B cell (primary cell): ENCODE measurements around the gene CCNB1IP1. TPM values are rescaled to one million over a fixed set of nuclear protein-coding genes. Genes with fewer than 3 reads are reported as not detected.

Source experiments
- ATAC-seq: fragments of 200-7000 bp; cut with Tn5 transposase; one replicate; pipeline ENCODE4 v1.10.0; 2021; ENCODE audit warnings: low read depth, mild to moderate bottlenecking, moderate number of reproducible peaks, moderate library complexity
- CTCF ChIA-PET: fragments of 350-600 bp; sonication (Branson Sonifier 250); formaldehyde crosslinking; loops from one replicate; lab custom pipeline; 2021; ENCODE audit warnings: antibody characterized with exemption, inconsistent platforms; lab: Charles Lee
- POLR2A ChIA-PET: fragments of 350-600 bp; sonication (Branson Sonifier 250); formaldehyde crosslinking; loops from one replicate; lab custom pipeline; 2021; ENCODE audit warnings: antibody characterized with exemption; lab: Charles Lee
- DNase-seq: peaks from one replicate; pipeline ENCODE4 v3.0.0; 2013
- H2AFZ ChIP-seq: 2 replicates; pipeline ENCODE4 v1.6.1; 2012; ENCODE audit warnings: mild to moderate bottlenecking, low read depth, low read length; ENCODE audit not compliant: insufficient read depth, poor library complexity, severe bottlenecking
- H3K27ac ChIP-seq, 2 donors: 1 replicate in 1 of 2; 2 replicates in 1 of 2; pipeline ENCODE4 v1.5.1; 2012 to 2013; ENCODE audit warnings: low read length in 2 of 2, mild to moderate bottlenecking in 2 of 2, moderate library complexity in 1 of 2
- H3K27me3 ChIP-seq, 4 experiments: fragments of 200-600 bp in 1 of 4; sonication (generic) in 1 of 4; replicated peaks in 1 of 4; 1 replicate in 2 of 4; 2 replicates in 2 of 4; pipeline versions ENCODE4 v1.6.1 to v1.7.0; 2013 to 2016; ENCODE audit warnings: low read length in 3 of 4, mild to moderate bottlenecking in 2 of 4, mixed read lengths in 1 of 4, moderate library complexity in 1 of 4; ENCODE audit not compliant: insufficient read depth in 4 of 4, control insufficient read depth in 3 of 4; ENCODE audit errors: control extremely low read depth in 1 of 4
- H3K36me3 ChIP-seq, 2 experiments: replicated peaks in 1 of 2; 1 replicate in 1 of 2; 2 replicates in 1 of 2; pipeline versions ENCODE4 v1.6.1 to v1.7.1; 2013; ENCODE audit warnings: low read length in 1 of 2; ENCODE audit not compliant: insufficient read depth in 2 of 2, control insufficient read depth in 1 of 2; ENCODE audit errors: control extremely low read depth in 1 of 2, extremely low read depth in 1 of 2
- H3K4me1 ChIP-seq, 2 donors: fragments of 200-600 bp in 1 of 2; sonication (generic) in 1 of 2; 1 replicate in 1 of 2; 2 replicates in 1 of 2; pipeline versions ENCODE4 v1.5.1 to v1.6.1; 2013 to 2017; ENCODE audit warnings: low read length in 2 of 2; ENCODE audit not compliant: control insufficient read depth in 2 of 2, insufficient read depth in 2 of 2
- H3K4me2 ChIP-seq: replicated peaks from 2 replicates; pipeline ENCODE3; 2012; ENCODE audit warnings: mild to moderate bottlenecking, low read depth, low read length; ENCODE audit not compliant: poor library complexity, severe bottlenecking
- H3K4me3 ChIP-seq, 5 experiments: fragments of 200-600 bp in 1 of 5; sonication (generic) in 1 of 5; 1 replicate in 3 of 5; 2 replicates in 2 of 5; pipeline versions ENCODE4 v1.5.1 to v1.7.0; 2011 to 2016; ENCODE audit warnings: low read length in 4 of 5, mild to moderate bottlenecking in 4 of 5, low read depth in 2 of 5, control low read depth in 1 of 5, moderate library complexity in 1 of 5; ENCODE audit not compliant: insufficient read depth in 1 of 5; ENCODE audit errors: control extremely low read depth in 1 of 5, extremely low read depth in 1 of 5
- H3K79me2 ChIP-seq: fragments of 200-600 bp; sonication (generic); one replicate; pipeline ENCODE4 v1.6.0; 2016; ENCODE audit warnings: low read length; ENCODE audit not compliant: control insufficient read depth, insufficient read depth
- H3K9ac ChIP-seq: fragments of 200-600 bp; sonication (generic); 2 replicates; pipeline ENCODE4 v1.6.1; 2017; ENCODE audit warnings: mild to moderate bottlenecking, low read length, moderate library complexity
- H3K9me3 ChIP-seq, 3 donors: one replicate each; pipeline versions ENCODE4 v1.6.1 to v1.7.1; 2013; ENCODE audit warnings: low read length in 2 of 3; ENCODE audit not compliant: control insufficient read depth in 2 of 3, insufficient read depth in 1 of 3; ENCODE audit errors: control extremely low read depth in 1 of 3
- H4K20me1 ChIP-seq: 2 replicates; pipeline ENCODE4 v1.6.0; 2012; ENCODE audit warnings: mild to moderate bottlenecking, low read length; ENCODE audit not compliant: insufficient read depth, control insufficient read depth, poor library complexity, severe bottlenecking
- H3K27ac Mint-ChIP-seq: one replicate; pipeline ENCODE4 v1.8.0; 2021; ENCODE audit warnings: mixed read lengths
- H3K27me3 Mint-ChIP-seq: one replicate; pipeline ENCODE4 v1.8.0; 2021; ENCODE audit warnings: mixed read lengths
- H3K4me1 Mint-ChIP-seq: one replicate; pipeline ENCODE4 v1.8.0; 2021; ENCODE audit warnings: mixed read lengths
- H3K4me3 Mint-ChIP-seq: one replicate; pipeline ENCODE4 v1.8.0; 2021; ENCODE audit warnings: mixed read lengths
- H3K9me3 Mint-ChIP-seq: one replicate; pipeline ENCODE4 v1.8.0; 2022; ENCODE audit warnings: mixed read lengths; ENCODE audit not compliant: insufficient read depth
- CTCF ChIP-seq: fragments of 200-600 bp; IDR thresholded peaks from one replicate; pipeline ENCODE4 v1.8.0; 2022; ENCODE audit warnings: antibody characterized with exemption, mild to moderate bottlenecking
- EZH2 ChIP-seq: IDR thresholded peaks from 2 replicates; pipeline ENCODE4 v1.6.1; 2012; ENCODE audit warnings: borderline replicate concordance, low read depth, mild to moderate bottlenecking, moderate library complexity, low read length; ENCODE audit not compliant: insufficient read depth, poor library complexity, severe bottlenecking
- WGBS: methylation state at CpG from one replicate; pipeline ENCODE4 v1.1.5; 2013; ENCODE audit warnings: missing lambda C conversion rate; ENCODE audit not compliant: insufficient coverage; 5-methylcytosine and 5-hydroxymethylcytosine counted together
- intact Hi-C: fragments of 100-400 bp; cut with micrococcal nuclease; formaldehyde crosslinking; loops from one replicate; pipeline ENCODE4 v1.10.0; 2022
- polyA minus RNA-seq: library from RNA; depleted of rRNA, polyadenylated mRNA; stranded (reverse); fragments of >200 nt; gene quantifications from 2 replicates; pipeline ENCODE4 v1.2.3, GENCODE V29; 2012
- polyA plus RNA-seq: library from polyadenylated mRNA; depleted of rRNA; stranded (reverse); fragments of >200 nt; gene quantifications from 2 replicates; pipeline ENCODE4 v1.2.3, GENCODE V29; 2012
- total RNA-seq, 2 donors: library from RNA; stranded (reverse); fragments of 120-200 nt in 1 of 2; gene quantifications; 1 replicate in 1 of 2; 2 replicates in 1 of 2; pipeline versions ENCODE4 v1.2.3 to v1.2.4, GENCODE V29; 2013 to 2022

The CCNB1IP1 gene, protein sequence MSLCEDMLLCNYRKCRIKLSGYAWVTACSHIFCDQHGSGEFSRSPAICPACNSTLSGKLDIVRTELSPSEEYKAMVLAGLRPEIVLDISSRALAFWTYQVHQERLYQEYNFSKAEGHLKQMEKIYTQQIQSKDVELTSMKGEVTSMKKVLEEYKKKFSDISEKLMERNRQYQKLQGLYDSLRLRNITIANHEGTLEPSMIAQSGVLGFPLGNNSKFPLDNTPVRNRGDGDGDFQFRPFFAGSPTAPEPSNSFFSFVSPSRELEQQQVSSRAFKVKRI
- total RNA-seq (24.7 and 26.0 TPM in 2 replicates), polyA plus RNA-seq (48.8 and 56.4 TPM in 2 replicates), polyA minus RNA-seq (19.7 and 27.1 TPM in 2 replicates)
- total RNA-seq (2013) = 66.5 TPM

DNA sequence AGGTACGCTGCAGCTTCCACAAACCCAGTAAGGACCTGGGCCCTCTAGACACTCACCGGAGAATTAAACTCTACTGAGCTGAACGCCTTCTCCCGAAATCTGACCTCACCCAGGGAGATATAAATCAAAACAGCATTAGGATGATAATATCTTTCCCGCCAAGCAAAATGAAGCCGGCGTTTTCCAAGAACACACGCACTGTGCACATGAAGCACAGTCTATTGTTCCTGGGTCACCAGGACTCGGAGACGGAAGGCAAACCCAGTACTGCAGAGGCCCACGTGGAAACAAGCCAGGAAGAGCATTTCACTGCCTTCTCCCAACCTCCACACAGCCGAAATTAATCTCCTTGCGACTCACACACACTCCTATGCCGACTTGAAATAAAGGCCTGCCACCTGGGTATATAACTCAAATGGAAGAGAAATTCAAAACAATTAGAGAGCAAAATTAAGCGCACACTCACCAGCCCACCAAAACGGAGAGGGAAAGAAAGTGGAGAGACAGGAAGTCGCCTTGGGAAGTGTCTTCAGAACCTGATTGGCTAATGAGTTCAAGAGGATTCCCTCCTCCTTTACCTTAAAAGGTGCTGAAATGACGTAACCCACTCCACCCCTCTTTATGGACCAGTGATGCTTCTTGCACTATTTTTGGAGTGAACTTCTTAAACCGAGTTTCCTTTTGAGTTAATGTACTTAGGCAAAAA, at the start of gene CCNB1IP1:
Gene CCNB1IP1 (minus strand): TSS at position 492 of the 706 bp plus-strand sequence. CDS start 16,756 bp downstream, outside the sequence.
- peaks cover 45% of the 10 kb centered on the region for H3K79me2 ChIP-seq
- H3K4me3 ChIP-seq = peak within 1 kb of the TSS; percentile 54 to 100 (median 93)
- peak within 1 kb of the TSS; percentile 72 for H3K4me2 ChIP-seq
- ChIA-PET CTCF (interaction anchor here (0.6 to 10.4 kb wide), 5 partner anchors 10 to 281 kb away, joined by 4 to 215 read pairs (median 5); partner anchors contain the start of gene PARP2), POLR2A (interaction anchor here (0.6 to 2.8 kb wide), 3 partner anchors 9 to 318 kb away, joined by 4 to 19 read pairs (median 4); partner anchors contain the start of gene PARP2)
- H3K27me3 ChIP-seq = no peaks in the 10 kb centered on the region
- H4K20me1 ChIP-seq = no peaks in the 10 kb centered on the region
- H2AFZ ChIP-seq = peak within 1 kb of the TSS; percentile 73
- peak within 1 kb of the TSS; percentile 54 to 78 for H3K27ac ChIP-seq
- H3K4me1 Mint-ChIP-seq = peaks cover 35% of the 10 kb centered on the region
- intact Hi-C loops = loop anchor here (1.0 kb wide), 1 partner anchor 10 kb away; the partner anchor contains the start of gene PARP2
- WGBS = 0% methylated on average over 11 of the region's 19 CpGs
- no peaks in the 10 kb centered on the region for H3K27me3 Mint-ChIP-seq
- H3K36me3 ChIP-seq = peaks cover 2 to 5% of the 10 kb centered on the region in 2 experiments
- TF ChIP-seq EZH2 (no peak), CTCF (no peak)
- H3K4me1 ChIP-seq = peaks cover 13 to 18% of the 10 kb centered on the region in 2 donors
- H3K4me3 Mint-ChIP-seq = peak within 1 kb of the TSS; percentile 99
- ATAC-seq (peak; percentile 99), DNase-seq (peak; percentile 83)
- H3K9me3 Mint-ChIP-seq = no peaks in the 10 kb centered on the region
- peak within 1 kb of the TSS; percentile 93 for H3K27ac Mint-ChIP-seq
- H3K9me3 ChIP-seq = no peaks in the 10 kb centered on the region
- H3K9ac ChIP-seq = peak within 1 kb of the TSS; percentile 80
